Right lung (tissue), 5 donors: ENCODE results near the gene DOK4. TPM values are rescaled to one million over a fixed set of nuclear protein-coding genes. Genes with fewer than 3 reads are reported as not detected.

Experiments used
- DNase-seq, 2 donors: peaks; one replicate each; pipeline ENCODE4 v3.0.0-alpha.2; 2013
- polyA plus RNA-seq, 5 donors: library from polyadenylated mRNA; unstranded; fragments of 120-200 nt; gene quantifications; one replicate each; pipeline versions ENCODE4 v1.2.1 to v1.2.3, GENCODE V29; 2013; ENCODE audit warnings: inconsistent platforms in 1 of 5, low replicate concordance in 1 of 5; ENCODE audit not compliant: insufficient read length in 5 of 5, insufficient read depth in 1 of 5

Gene DOK4
- polyA plus RNA-seq, 5 donors, result 26.4 to 36.5 (median 30.7) TPM

GRCh38 chr16:57525761-57526160 lies 39.5 kb upstream of the DOK4 start:
- DNase-seq, result no peak

GRCh38 chr16:57522960-57523359 lies 36.7 kb upstream of the DOK4 start:
- DNase-seq, result no peak

- DNase-seq, result peak; percentile 54 to 63
These were observed 33.6 kb upstream of the DOK4 start for GRCh38 chr16:57519796-57520360.

- DNase-seq, result no peak
These were observed 32.6 kb upstream of the DOK4 start for GRCh38 chr16:57518922-57519321.

- DNase-seq, result no peak
These were observed 32.2 kb upstream of the DOK4 start for GRCh38 chr16:57518520-57518919.

GRCh38 chr16:57517397-57518367 lies 31.4 kb upstream of the DOK4 start:
- no peak for DNase-seq

- DNase-seq, result no peak
These were observed 30.5 kb upstream of the DOK4 start for GRCh38 chr16:57516773-57517172.

- no peak for DNase-seq
These were observed 30.0 kb upstream of the DOK4 start for GRCh38 chr16:57516176-57516725.

- DNase-seq, result no peak
These were observed 28.7 kb upstream of the DOK4 start for GRCh38 chr16:57514791-57515600.

- no peak for DNase-seq
These were observed 28.1 kb upstream of the DOK4 start for GRCh38 chr16:57514371-57514770.

- no peak for DNase-seq
These were observed 27.2 kb upstream of the DOK4 start for GRCh38 chr16:57513371-57514102.

- DNase-seq, result no peak
These were observed 26.2 kb upstream of the DOK4 start for GRCh38 chr16:57512296-57513001.

GRCh38 chr16:57510016-57510871 lies 24.0 kb upstream of the DOK4 start:
- no peak for DNase-seq

GRCh38 chr16:57509231-57509923 lies 23.1 kb upstream of the DOK4 start:
- no peak for DNase-seq

- no peak for DNase-seq
These were observed 21.7 kb upstream of the DOK4 start for GRCh38 chr16:57508035-57508425.

- no peak for DNase-seq
These were observed 21.1 kb upstream of the DOK4 start for GRCh38 chr16:57507136-57508034.

- DNase-seq, result no peak
These were observed 18.9 kb upstream of the DOK4 start for GRCh38 chr16:57505169-57505568.

GRCh38 chr16:57504491-57504890 lies 18.2 kb upstream of the DOK4 start:
- DNase-seq, result no peak
